VCaP (cell line): Measurements from ENCODE around the gene LARP1.
"Not testable (repeated sequence)": the region's sequence is repeated elsewhere in the genome, so short reads cannot be mapped to it uniquely, and the experiment has no call there.

Experiments
- H3K27ac ChIP-seq: fragments of 450-650 bp; 2 replicates; pipeline ENCODE4 v1.5.1; 2017
- CTCF ChIP-seq: fragments of 450-650 bp; conservative IDR thresholded peaks from 2 replicates; pipeline ENCODE4 v1.5.1; 2017; ENCODE audit warnings: mild to moderate bottlenecking, moderate library complexity

Gene LARP1

GRCh38 chr5:154820383-154820782 is 65.2 kb downstream of the LARP1 start:
- no peak overlapping the region for H3K27ac ChIP-seq

GRCh38 chr5:154822896-154823295 is 67.7 kb downstream of the LARP1 start:
- H3K27ac ChIP-seq, result not testable (repeated sequence)

More at GRCh38 chr5:154820383-154820782, 65.2 kb downstream of the LARP1 start:
- TF ChIP-seq CTCF, result no peak

GRCh38 chr5:154823605-154824004 is 68.4 kb downstream of the LARP1 start:
- H3K27ac ChIP-seq, result no peak overlapping the region
- TF ChIP-seq CTCF, result no peak

GRCh38 chr5:154824070-154824469 is 68.9 kb downstream of the LARP1 start:
- no peak overlapping the region for H3K27ac ChIP-seq
- TF ChIP-seq CTCF, result no peak

GRCh38 chr5:154829181-154829588 is 74.0 kb downstream of the LARP1 start:
- TF ChIP-seq CTCF, result no peak
- H3K27ac ChIP-seq, result no peak overlapping the region

- no peak for TF ChIP-seq CTCF
These were observed 74.5 kb downstream of the LARP1 start for GRCh38 chr5:154829589-154830218.

GRCh38 chr5:154830219-154830595 is 75.0 kb downstream of the LARP1 start:
- TF ChIP-seq CTCF, result no peak
- no peak overlapping the region for H3K27ac ChIP-seq

More at GRCh38 chr5:154829589-154830218, 74.5 kb downstream of the LARP1 start:
- H3K27ac ChIP-seq, result no peak overlapping the region

GRCh38 chr5:154830596-154830995 is 75.4 kb downstream of the LARP1 start:
- TF ChIP-seq CTCF, result no peak
- H3K27ac ChIP-seq, result no peak overlapping the region
